GM12892 (cell line): Measurements from ENCODE around the gene GRAMD2A.

Source experiments
- POLR2A ChIP-seq: IDR thresholded peaks from 2 replicates; pipeline ENCODE4 v1.6.1; 2011; ENCODE audit warnings: low read depth, low read length, control low read depth
- POLR2AphosphoS5 ChIP-seq: IDR thresholded peaks from 2 replicates; pipeline ENCODE4 v1.6.1; 2011; ENCODE audit warnings: low read depth, low read length, control low read depth
- TAF1 ChIP-seq: IDR thresholded peaks from 2 replicates; pipeline ENCODE4 v1.6.1; 2011; ENCODE audit warnings: low read depth, mild to moderate bottlenecking, control low read depth, low read length, borderline replicate concordance

DNA sequence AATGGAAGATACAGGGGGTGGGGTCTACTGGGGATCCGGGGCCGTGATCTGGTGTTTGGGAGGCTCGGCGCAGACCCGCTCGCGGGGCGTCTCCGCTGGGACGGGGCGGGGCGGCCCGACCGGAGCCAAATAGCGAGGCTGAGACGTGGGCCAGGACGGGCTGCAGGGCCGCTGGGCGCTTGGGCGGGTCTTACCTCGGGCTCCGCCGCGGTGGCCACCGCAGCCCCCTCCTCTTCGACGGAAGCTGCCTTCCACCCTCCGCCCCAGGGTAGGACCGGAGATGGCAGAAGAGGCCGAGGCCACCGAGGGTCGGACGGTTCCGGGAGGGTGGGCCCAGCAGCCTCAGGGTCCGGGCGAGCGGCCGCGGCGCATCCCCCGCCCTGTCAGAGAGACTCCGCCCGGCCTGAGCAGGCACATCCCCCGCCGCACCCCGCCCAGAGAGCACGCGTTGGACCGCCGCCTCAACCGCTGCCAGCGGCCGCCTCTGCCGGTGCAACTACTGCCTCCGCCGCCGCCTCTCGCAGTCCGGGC lies 80.0 kb downstream of the GRAMD2A start:
- TF ChIP-seq POLR2A, result no peak
- TF ChIP-seq POLR2AphosphoS5, result no peak
- TF ChIP-seq TAF1, result no peak
